HG03196 (cell line): ENCODE data around the gene PIK3C2B.
A peak's percentile ranks its signal among the peaks of the same experiment; 100 is the strongest.
"Not testable (repeated sequence)": the region's sequence is repeated elsewhere in the genome, so short reads cannot be mapped to it uniquely, and the experiment has no call there.

Experiments
- ATAC-seq: cut with Tn5 transposase; IDR thresholded peaks from one replicate; pipeline ENCODE4 v1.9.1; 2021; ENCODE audit not compliant: unreplicated experiment

The PIK3C2B gene

GRCh38 chr1:204506969-204507316 lies 12.3 kb upstream of the PIK3C2B start:
- peak; percentile 64 for ATAC-seq

GRCh38 chr1:204506201-204506968 lies 11.8 kb upstream of the PIK3C2B start:
- peak; percentile 66 for ATAC-seq

- ATAC-seq: no peak
Observed at GRCh38 chr1:204505674-204506200, 11.1 kb upstream of the PIK3C2B start.

GRCh38 chr1:204503913-204504519 lies 9.4 kb upstream of the PIK3C2B start:
- ATAC-seq: no peak

DNA sequence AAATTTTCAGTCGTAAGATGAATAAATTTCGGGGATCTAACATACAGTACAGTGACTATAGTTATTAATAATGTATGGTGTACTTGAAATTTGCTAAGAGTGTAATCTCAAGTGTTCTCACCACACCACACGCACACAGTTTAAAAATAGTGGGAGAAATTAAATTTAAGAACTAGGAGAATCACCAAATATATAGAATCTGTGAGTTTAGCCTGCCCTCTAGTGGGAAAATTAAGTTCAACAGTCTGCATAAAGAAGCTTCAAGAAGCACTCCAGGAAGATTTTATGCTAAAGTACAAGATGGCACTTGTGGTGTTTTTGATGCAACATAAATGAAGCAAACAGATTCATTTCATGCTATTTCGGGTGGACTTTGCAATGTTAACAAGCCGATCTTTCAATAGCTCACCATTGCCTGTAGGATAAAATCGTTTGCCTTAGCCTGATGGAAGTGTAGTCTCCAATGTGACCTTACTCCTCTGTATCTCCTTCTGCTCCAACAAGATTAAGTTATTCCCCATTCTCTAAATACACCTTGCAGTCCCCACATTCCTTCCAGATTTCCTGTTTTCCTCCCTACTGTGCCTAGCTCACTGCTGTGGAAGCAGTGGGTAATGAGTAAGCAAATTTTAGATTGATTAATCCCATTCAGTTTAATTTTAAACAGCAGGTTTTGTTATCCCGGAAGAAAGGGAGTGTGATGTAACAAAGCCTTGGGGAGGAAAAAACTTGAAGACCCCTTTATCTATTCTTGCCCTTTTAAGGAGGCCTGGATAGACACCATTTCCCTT lies 8.7 kb upstream of the PIK3C2B start:
- ATAC-seq: no peak

GRCh38 chr1:204502241-204502640 lies 7.6 kb upstream of the PIK3C2B start:
- ATAC-seq: no peak

- ATAC-seq: no peak
Observed at GRCh38 chr1:204499511-204500468, 5.2 kb upstream of the PIK3C2B start.

- no peak for ATAC-seq
Observed at GRCh38 chr1:204498981-204499380, 4.4 kb upstream of the PIK3C2B start.

DNA sequence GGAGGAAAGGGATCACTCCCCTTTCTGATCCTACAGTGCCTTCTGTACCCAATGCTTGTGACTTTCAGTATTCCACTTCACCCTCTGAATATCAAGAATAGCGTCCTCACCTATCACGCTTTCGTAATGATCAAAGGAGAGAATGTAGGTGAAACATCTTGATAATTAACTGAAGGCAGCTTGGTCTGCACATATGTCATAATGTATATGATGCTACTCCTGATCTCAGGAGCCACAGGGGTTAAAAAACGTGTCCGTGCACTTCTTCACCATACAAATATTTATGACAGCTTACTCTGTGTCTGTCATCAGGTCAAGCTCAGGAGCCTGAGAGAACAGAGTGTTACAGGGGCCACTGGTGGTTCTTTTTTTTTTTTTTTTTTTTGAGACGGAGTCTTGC lies 1.2 kb upstream of the PIK3C2B start:
- no peak for ATAC-seq

DNA sequence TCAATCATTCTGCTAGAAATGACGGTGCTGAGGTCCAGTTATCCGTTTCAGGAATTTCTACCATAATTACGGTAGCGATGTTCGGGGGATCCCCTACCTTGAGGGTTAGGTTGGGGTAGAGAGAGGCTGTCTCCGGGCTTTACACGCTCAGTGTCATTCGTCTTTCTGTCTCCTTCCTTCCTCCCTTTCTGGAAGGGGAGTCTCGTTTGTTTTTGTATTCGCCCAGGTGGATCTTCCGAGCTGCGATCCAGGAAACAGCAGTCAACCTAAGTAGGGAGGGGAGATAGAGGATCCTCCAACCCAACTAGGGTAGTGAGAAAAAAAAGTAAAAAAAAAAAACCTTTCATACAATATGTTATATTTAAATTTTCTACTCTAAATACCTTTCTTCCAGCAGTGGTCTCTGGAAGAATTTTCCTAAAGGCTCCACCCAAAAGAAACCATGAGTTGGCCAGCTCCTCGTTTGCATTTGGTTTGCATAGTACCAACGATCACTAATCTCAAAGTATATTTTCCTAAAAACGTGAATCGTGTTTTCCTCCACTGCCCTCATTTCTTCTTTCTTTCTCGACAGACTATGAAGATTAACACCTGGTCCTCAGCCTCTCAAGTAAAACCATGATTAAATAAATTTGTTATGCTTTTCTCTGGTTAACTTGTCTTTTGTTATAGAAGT lies 611 bp upstream of the PIK3C2B start:
- ATAC-seq: peak; percentile 27

DNA sequence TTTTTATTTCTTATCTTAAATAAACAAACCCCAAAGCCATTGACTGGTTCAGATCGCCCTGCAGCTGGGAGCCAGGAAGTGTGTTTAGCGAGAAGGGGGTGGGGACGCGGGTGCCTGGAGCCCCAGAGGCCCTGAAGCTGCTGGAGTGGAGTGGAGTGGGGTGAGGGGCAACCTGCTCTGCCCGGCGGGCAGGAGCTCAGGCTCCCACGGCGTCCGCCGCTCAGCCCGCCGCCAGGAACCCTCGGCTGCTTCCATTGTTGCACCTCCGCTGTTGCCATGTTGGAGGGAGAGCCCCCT lies 673 bp downstream of the PIK3C2B start:
- peak; percentile 37 for ATAC-seq

DNA sequence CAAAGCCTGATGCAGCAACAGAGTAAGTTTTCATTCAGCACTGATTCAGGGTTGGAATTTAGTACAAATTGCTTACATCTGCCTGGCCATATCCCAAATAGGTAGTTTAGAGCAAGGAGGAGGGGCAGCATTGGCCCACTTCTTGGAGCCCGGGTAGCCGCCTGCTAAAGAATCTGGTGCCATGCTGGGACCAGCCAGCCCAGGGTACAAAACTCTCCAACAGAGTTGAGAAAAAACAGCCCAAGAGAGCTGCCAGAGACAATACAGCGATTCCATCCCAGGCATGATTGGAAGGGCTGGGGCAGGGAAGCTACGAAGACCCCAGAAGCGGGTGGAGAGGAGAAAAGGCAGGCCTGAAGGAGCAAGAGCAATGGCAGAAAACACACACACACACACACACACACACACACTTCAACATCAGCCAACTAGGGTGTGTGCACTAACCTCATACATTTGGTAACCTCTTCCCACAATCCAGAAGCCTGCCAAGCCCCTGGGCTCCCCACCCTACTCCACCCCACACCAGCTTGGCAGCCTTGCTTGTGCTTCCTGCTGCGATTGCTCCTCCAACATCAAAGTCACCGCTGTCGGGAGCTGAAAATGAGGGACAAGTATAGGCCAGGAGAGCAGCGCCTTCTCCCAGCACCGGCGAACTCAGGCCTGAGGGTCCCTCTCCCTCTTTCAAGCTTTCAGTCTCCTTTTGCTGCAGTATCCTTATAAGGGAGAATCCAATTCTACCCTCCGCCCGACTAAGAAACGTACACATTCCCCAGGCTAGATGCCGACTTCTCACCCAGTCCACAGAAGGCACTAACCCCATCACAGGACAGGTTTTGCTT lies 1.2 kb downstream of the PIK3C2B start:
- no peak for ATAC-seq

GRCh38 chr1:204491655-204492054 lies 3.0 kb downstream of the PIK3C2B start:
- ATAC-seq: no peak

- ATAC-seq: no peak
Observed at GRCh38 chr1:204487256-204487615, 7.4 kb downstream of the PIK3C2B start.

- ATAC-seq: not testable (repeated sequence)
Observed at GRCh38 chr1:204486513-204487255, 7.9 kb downstream of the PIK3C2B start.

DNA sequence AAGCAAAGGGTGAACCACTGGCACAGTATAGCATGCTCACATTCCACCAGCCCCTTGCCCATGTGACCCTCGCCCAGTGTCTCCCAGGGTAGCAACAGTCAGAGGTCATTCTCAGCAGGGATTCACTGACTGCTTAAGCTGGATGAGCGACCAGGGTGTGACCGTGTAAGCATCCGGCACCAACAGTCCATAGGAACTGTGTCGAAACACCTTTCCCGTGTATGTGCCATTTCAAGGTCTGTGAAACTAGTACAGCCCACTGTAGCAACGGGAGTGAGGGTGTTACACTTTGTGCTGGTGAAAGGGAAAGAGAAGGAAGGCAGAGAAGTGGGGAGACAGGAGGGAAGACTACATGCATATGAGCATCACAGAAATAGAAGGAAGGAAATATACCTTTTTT lies 10.8 kb downstream of the PIK3C2B start:
- ATAC-seq: no peak

DNA sequence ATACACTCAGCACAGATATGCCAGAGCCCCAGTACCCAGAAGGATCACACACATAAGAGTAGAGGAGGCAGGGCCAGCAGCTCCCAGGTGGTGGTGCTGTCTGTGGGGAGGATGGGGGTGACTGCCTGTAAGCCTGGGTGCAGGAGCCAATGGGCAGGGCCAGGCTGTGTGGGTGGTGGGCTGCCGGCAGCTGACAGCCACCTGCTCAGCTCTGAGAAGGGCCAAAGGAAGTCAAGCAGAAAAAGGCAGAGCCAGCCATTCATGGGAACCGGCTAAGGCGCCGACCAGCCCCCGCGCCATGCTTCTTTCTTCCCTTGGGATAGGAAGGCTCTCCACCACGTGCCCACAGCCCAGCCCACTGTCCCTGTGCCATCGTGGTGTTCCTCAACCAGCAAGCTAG lies 14.1 kb downstream of the PIK3C2B start:
- ATAC-seq: peak; percentile 39

DNA sequence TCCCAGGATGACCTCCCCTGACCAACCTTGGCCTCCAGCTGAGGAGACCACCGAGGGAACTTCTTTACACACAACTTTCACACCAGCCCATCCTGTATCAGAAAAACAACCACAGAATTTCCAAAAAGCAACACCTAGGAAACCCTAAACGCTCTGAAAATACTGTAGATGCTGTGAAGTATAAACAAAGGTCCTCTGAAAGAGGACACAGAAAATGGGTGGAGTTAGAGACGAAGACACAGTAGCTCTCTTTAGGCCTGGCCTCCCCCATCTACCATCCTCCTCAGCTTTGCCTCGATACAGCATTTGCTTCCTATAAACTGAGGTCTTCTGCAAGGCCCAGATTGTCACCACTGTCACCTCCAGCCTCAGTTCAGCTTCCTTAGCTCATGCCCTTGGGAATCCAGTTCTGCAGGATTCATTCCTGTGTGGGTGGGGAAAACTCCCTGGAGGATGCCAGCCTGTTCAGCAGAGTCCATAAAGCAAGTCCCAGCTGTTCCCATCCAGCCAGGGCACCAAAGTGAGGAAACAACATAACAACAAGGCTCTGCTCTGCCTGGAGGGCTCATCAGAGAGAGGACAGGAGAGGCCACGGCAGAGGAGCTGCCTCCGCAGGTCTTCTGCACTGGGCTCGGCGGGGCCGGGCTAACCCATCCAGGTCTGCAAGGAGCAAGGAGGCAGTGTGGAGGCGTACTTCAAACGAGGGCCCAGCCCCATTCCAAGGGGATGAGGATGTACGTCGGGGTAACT lies 15.0 kb downstream of the PIK3C2B start:
- ATAC-seq: no peak
